ENCODE results near the gene MYO1D. TPM values are rescaled to one million over a fixed set of nuclear protein-coding genes. Genes with fewer than 3 reads are reported as not detected.

MYO1D gene
- total RNA-seq, 1 experiment from 2014 or later = 206 TPM

DNA sequence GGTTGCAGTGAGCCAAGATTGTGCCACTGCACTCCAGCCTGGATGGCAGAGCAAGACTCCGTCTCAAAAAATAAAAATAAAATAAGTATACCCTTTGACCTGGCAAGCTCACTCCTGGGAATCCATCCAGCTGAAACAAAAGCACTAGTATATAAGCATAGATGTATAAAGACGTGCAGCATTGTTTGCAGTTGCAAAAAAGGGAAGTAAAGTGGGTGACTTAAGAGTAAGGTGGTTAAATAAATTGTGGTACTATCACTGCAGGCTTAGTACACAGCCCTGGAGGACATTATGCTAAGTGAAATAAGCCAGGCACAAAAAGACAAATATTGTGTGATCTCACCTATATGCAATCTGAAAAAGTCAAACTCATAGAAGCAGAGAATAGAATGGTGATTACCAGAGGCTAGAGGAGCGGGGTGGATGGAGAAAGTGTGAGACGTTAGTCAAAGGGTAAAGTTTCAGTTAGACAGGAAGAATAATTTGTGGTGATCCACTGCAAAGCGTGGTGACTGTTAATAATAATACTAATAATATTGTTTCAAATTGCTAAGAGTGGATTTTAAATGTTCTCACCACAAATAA, 113.0 kb downstream of the MYO1D start:
- H3K9me3 Mint-ChIP-seq (ENCODE audit: unreplicated experiment) = no peaks in the 10 kb centered on the region
- H3K36me3 Mint-ChIP-seq (ENCODE audit: insufficient read depth, unreplicated experiment) = peaks cover 69% of the 10 kb centered on the region
- no peak overlapping the region for H3K27ac Mint-ChIP-seq (ENCODE audit: unreplicated experiment)
- H3K36me3 ChIP-seq (ENCODE audit: control insufficient read depth, insufficient read depth, low read length) = no peaks in the 10 kb centered on the region; the same call in none of the 2 replicates
- no TSS peak for BruUV-seq (replicated peaks)
- no peak overlapping the region for H3K4me3 ChIP-seq (ENCODE audit: low read depth, low read length)
- TF ChIP-seq, protein P1, sequence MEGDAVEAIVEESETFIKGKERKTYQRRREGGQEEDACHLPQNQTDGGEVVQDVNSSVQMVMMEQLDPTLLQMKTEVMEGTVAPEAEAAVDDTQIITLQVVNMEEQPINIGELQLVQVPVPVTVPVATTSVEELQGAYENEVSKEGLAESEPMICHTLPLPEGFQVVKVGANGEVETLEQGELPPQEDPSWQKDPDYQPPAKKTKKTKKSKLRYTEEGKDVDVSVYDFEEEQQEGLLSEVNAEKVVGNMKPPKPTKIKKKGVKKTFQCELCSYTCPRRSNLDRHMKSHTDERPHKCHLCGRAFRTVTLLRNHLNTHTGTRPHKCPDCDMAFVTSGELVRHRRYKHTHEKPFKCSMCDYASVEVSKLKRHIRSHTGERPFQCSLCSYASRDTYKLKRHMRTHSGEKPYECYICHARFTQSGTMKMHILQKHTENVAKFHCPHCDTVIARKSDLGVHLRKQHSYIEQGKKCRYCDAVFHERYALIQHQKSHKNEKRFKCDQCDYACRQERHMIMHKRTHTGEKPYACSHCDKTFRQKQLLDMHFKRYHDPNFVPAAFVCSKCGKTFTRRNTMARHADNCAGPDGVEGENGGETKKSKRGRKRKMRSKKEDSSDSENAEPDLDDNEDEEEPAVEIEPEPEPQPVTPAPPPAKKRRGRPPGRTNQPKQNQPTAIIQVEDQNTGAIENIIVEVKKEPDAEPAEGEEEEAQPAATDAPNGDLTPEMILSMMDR (IDR thresholded peaks at IDR 0.05; ENCODE audit: insufficient read depth in 1 of 2, low read depth in 1 of 2, low read length in 1 of 2, severe bottlenecking in 1 of 2, unreplicated experiment in 1 of 2) = no peak
- intact Hi-C loops (cut with micrococcal nuclease; ENCODE audit: unreplicated experiment) = no loop called here
- H3K4me1 ChIP-seq = no peaks in the 10 kb centered on the region
- H3K27me3 Mint-ChIP-seq (ENCODE audit: insufficient read depth, unreplicated experiment) = no peaks in the 10 kb centered on the region
- no peak for DNase-seq
- ChIA-PET CTCF (interaction anchor here (0.9 kb wide), 1 partner anchor 69 kb away, joined by 3 read pairs; no protein-coding TSS in a partner anchor), POLR2A (no interaction called here)
- no peaks in the 10 kb centered on the region for H3K4me1 Mint-ChIP-seq (ENCODE audit: low read depth, unreplicated experiment)
- no peaks in the 10 kb centered on the region for H3K9me3 ChIP-seq
- no peaks in the 10 kb centered on the region for H3K27me3 ChIP-seq (replicated peaks; ENCODE audit: control insufficient read depth, insufficient read depth, low read length)
- H3K4me3 Mint-ChIP-seq (ENCODE audit: unreplicated experiment) = no peak overlapping the region

DNA sequence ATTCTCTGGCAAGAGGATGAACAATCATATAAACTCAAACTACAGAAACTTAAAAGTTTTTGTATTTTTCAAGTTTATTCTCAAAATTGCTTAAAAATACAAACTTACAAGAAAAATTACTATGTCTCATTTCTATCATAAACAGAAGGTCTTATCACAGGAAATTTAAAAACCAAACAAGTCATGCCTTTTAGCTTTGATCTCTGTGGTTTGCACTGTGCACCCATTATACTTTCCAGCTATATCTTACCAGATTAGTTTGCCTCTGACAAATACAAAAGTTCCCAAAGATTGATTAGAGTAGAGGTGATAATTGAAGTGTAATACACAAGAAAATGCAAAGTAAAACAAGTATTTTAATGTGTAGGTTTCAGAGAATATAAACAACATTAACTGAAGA, 117.4 kb downstream of the MYO1D start:
- Mint-ChIP-seq H3K4me3 (ENCODE audit: unreplicated experiment) (no peak overlapping the region), H3K9me3 (ENCODE audit: unreplicated experiment) (no peaks in the 10 kb centered on the region), H3K4me1 (ENCODE audit: low read depth, unreplicated experiment) (peaks cover 12% of the 10 kb centered on the region), H3K27ac (ENCODE audit: unreplicated experiment) (no peak overlapping the region), H3K36me3 (ENCODE audit: insufficient read depth, unreplicated experiment) (peaks cover 56% of the 10 kb centered on the region), H3K27me3 (ENCODE audit: insufficient read depth, unreplicated experiment) (no peaks in the 10 kb centered on the region)
- POLR2A ChIA-PET = no interaction called here
- Histone ChIP-seq H3K27me3 (replicated peaks; ENCODE audit: control insufficient read depth, insufficient read depth, low read length) (no peaks in the 10 kb centered on the region), H3K4me1 (no peaks in the 10 kb centered on the region), H3K4me3 (ENCODE audit: low read depth, low read length) (no peak overlapping the region), H3K36me3 (ENCODE audit: control insufficient read depth, insufficient read depth, low read length) (no peaks in the 10 kb centered on the region; the same call in none of the 2 replicates), H3K9me3 (no peaks in the 10 kb centered on the region)
- no peak for DNase-seq
- TF ChIP-seq, protein P1 (IDR thresholded peaks at IDR 0.05; ENCODE audit: insufficient read depth in 1 of 2, low read depth in 1 of 2, low read length in 1 of 2, severe bottlenecking in 1 of 2, unreplicated experiment in 1 of 2) = no peak
- CTCF ChIA-PET = no interaction called here
- intact Hi-C loops (cut with micrococcal nuclease; ENCODE audit: unreplicated experiment) = no loop called here
- no TSS peak for BruUV-seq (replicated peaks)

DNA sequence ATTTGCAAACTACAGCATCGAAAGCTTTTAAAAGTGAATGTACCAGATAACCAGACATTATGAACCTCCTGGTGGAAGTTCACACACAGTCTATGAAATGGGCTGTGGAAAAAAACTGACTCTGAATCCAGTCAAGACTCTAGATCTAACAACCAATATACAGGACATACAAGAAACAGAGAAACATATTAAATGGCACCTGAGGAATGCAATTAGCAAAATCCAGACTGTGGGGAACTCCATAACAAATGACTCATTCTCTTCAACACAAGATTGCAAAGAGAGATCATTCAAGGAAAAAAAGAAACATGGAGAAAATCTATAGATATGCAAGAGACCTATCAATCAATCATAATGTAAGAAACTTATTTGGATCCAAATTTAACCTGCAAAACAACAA, 119.0 kb downstream of the MYO1D start:
- H3K4me1 ChIP-seq = no peaks in the 10 kb centered on the region
- H3K4me3 ChIP-seq (ENCODE audit: low read depth, low read length) = no peak overlapping the region
- peaks cover 3% of the 10 kb centered on the region for H3K36me3 ChIP-seq (ENCODE audit: control insufficient read depth, insufficient read depth, low read length)
- no peak for DNase-seq
- H3K27me3 ChIP-seq (replicated peaks; ENCODE audit: control insufficient read depth, insufficient read depth, low read length) = no peaks in the 10 kb centered on the region
- Mint-ChIP-seq H3K4me1 (ENCODE audit: low read depth, unreplicated experiment) (peaks cover 12% of the 10 kb centered on the region), H3K4me3 (ENCODE audit: unreplicated experiment) (no peak overlapping the region), H3K27me3 (ENCODE audit: insufficient read depth, unreplicated experiment) (no peaks in the 10 kb centered on the region), H3K9me3 (ENCODE audit: unreplicated experiment) (no peaks in the 10 kb centered on the region), H3K36me3 (ENCODE audit: insufficient read depth, unreplicated experiment) (peaks cover 56% of the 10 kb centered on the region), H3K27ac (ENCODE audit: unreplicated experiment) (no peak overlapping the region)
- H3K9me3 ChIP-seq = no peaks in the 10 kb centered on the region
- intact Hi-C loops (cut with micrococcal nuclease; ENCODE audit: unreplicated experiment) = no loop called here
- TF ChIP-seq, protein P1 (IDR thresholded peaks at IDR 0.05; ENCODE audit: insufficient read depth in 1 of 2, low read depth in 1 of 2, low read length in 1 of 2, severe bottlenecking in 1 of 2, unreplicated experiment in 1 of 2) = no peak
- BruUV-seq (replicated peaks) = no TSS peak
- POLR2A ChIA-PET = no interaction called here
- CTCF ChIA-PET = no interaction called here
